ENCODE measurements around the gene IFT27.

Gene IFT27

DNA sequence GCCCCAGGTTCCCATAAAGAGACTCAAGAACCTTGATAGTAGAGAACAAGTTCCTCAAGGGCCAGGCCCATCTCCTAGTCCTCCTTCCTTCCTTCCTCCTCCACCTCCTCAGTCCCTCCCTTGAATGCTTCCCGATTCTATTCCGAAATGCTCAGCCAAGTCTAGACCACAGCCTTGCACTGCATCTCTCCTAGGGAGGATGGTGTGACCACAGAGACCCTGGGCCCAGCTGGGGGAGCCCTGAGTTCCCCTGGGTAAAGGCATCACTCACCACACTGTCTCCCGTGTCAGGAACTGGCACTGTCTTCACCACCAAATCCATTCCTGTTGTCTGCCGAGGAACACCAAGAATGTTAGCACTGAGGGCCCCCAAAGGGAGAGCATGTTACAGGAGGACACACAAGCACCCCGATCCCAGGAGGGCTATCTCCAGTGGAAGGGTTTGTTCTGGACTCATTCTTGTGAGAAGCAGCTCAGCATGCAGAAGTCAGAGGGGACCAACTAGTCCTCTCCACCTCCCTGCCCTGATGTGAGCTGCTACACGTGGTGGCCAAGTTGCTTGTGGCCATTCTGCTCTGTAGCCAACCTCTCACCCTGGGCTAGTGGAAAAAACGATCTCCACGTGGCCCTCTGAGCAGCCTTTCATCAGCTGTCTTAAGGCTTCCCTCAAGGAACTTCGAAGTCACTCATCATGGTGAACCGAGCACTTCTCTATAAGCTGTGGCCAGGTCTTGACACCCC, 8.7 kb downstream of the IFT27 start:
- no peak for TF ChIP-seq CTCF (IDR thresholded peaks at IDR 0.05; ENCODE audit: low read depth, low read length)
- in situ Hi-C loops (cut with HindIII; ENCODE audit: low sequenced_read_pairs), result no loop called here
- no peak for DNase-seq (ENCODE audit: low read depth, low spot score)
- H3K4me3 ChIP-seq (ENCODE audit: low read depth, low read length), result no peak overlapping the region

DNA sequence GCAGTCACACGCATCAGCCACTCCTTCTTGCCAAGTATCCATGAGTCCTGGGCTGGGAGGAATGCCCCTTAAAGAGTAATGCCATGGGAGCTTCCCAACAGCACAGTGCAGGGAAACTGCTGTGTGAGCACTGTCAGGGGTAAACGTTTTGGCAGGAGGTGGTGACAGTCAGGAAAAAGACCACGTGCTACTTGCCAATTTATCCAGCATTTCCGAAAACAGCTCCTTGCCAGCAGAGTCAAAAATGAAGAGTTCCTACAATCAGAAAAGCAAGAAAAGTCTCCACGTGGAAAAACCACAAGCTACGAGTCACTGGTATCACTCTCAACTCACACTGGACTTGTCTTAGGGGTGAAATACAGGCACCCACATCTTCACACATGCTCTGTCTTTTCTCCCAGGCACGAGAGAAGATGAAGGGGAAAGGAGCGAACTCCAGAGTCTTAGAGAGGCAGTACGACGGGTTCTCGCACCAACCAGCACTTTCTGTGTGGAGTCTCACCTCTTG, 9.9 kb downstream of the IFT27 start:
- in situ Hi-C loops (cut with HindIII; ENCODE audit: low sequenced_read_pairs), result no loop called here
- TF ChIP-seq CTCF (IDR thresholded peaks at IDR 0.05; ENCODE audit: low read depth, low read length), result no peak
- H3K4me3 ChIP-seq (ENCODE audit: low read depth, low read length), result no peak overlapping the region
- DNase-seq (ENCODE audit: low read depth, low spot score), result peak; percentile 12

GRCh38 chr22:36765131-36765942, 10.6 kb downstream of the IFT27 start:
- in situ Hi-C loops (cut with HindIII; ENCODE audit: low sequenced_read_pairs), result no loop called here
- no peak for TF ChIP-seq CTCF (IDR thresholded peaks at IDR 0.05; ENCODE audit: low read depth, low read length)
- H3K4me3 ChIP-seq (ENCODE audit: low read depth, low read length), result no peak overlapping the region

GRCh38 chr22:36764641-36765040, 11.3 kb downstream of the IFT27 start:
- in situ Hi-C loops (cut with HindIII; ENCODE audit: low sequenced_read_pairs), result no loop called here
- TF ChIP-seq CTCF (IDR thresholded peaks at IDR 0.05; ENCODE audit: low read depth, low read length), result no peak
- no peak overlapping the region for H3K4me3 ChIP-seq (ENCODE audit: low read depth, low read length)
- DNase-seq (ENCODE audit: low read depth, low spot score), result no peak

More at GRCh38 chr22:36765131-36765942, 10.6 kb downstream of the IFT27 start:
- DNase-seq (ENCODE audit: low read depth, low spot score), result no peak

GRCh38 chr22:36764060-36764459, 11.9 kb downstream of the IFT27 start:
- no peak for DNase-seq (ENCODE audit: low read depth, low spot score)
- in situ Hi-C loops (cut with HindIII; ENCODE audit: low sequenced_read_pairs), result no loop called here
- no peak overlapping the region for H3K4me3 ChIP-seq (ENCODE audit: low read depth, low read length)
- TF ChIP-seq CTCF (IDR thresholded peaks at IDR 0.05; ENCODE audit: low read depth, low read length), result no peak

GRCh38 chr22:36763576-36763975, 12.3 kb downstream of the IFT27 start:
- TF ChIP-seq CTCF (IDR thresholded peaks at IDR 0.05; ENCODE audit: low read depth, low read length), result no peak
- in situ Hi-C loops (cut with HindIII; ENCODE audit: low sequenced_read_pairs), result no loop called here
- DNase-seq (ENCODE audit: low read depth, low spot score), result no peak
- H3K4me3 ChIP-seq (ENCODE audit: low read depth, low read length), result no peak overlapping the region
